ENCODE measurements around the gene VPS26B.
A peak's percentile ranks its signal among the peaks of the same experiment; 100 is the strongest.

DNA sequence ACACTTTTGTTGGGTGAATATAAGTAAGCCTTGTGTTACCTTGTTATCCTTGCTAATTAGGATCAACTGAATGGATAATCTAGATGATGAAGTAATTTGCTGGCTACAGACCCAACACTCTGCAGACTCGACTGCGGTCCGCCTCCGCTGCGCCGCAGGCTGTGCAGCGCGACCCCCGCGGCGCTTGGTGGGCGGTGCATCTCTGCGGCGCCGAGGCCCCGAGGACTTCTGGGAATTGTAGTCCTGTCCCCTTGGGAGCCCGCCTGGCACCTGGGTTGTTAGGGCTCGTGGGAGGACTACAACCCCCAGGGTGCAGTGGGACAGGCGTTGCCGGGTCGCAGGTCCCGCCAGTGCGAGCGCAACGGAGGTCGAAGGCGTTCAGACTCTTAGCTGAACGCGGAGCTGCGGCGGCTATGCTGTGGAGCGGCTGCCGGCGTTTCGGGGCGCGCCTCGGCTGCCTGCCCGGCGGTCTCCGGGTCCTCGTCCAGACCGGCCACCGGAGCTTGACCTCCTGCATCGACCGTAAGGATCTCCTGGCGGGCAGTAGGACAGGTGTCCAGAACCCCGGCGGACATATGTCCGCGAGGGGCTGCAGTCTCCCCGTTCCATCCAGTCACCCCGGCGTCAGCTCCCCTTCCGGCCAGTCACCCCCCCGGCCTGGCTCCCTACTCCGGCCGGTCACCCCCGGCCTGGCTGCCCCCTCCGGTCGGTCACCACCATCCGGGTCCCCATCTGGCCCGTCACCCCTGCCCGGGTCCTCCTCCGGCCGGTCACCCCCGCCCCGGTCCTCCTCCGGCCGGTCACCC is 28.9 kb downstream of the VPS26B start, which contains the start of the genes ACAD8 and THYN1:
- TF ChIP-seq, protein P1, sequence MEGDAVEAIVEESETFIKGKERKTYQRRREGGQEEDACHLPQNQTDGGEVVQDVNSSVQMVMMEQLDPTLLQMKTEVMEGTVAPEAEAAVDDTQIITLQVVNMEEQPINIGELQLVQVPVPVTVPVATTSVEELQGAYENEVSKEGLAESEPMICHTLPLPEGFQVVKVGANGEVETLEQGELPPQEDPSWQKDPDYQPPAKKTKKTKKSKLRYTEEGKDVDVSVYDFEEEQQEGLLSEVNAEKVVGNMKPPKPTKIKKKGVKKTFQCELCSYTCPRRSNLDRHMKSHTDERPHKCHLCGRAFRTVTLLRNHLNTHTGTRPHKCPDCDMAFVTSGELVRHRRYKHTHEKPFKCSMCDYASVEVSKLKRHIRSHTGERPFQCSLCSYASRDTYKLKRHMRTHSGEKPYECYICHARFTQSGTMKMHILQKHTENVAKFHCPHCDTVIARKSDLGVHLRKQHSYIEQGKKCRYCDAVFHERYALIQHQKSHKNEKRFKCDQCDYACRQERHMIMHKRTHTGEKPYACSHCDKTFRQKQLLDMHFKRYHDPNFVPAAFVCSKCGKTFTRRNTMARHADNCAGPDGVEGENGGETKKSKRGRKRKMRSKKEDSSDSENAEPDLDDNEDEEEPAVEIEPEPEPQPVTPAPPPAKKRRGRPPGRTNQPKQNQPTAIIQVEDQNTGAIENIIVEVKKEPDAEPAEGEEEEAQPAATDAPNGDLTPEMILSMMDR (IDR thresholded peaks at IDR 0.05): no peak
- TF ChIP-seq, protein P2, sequence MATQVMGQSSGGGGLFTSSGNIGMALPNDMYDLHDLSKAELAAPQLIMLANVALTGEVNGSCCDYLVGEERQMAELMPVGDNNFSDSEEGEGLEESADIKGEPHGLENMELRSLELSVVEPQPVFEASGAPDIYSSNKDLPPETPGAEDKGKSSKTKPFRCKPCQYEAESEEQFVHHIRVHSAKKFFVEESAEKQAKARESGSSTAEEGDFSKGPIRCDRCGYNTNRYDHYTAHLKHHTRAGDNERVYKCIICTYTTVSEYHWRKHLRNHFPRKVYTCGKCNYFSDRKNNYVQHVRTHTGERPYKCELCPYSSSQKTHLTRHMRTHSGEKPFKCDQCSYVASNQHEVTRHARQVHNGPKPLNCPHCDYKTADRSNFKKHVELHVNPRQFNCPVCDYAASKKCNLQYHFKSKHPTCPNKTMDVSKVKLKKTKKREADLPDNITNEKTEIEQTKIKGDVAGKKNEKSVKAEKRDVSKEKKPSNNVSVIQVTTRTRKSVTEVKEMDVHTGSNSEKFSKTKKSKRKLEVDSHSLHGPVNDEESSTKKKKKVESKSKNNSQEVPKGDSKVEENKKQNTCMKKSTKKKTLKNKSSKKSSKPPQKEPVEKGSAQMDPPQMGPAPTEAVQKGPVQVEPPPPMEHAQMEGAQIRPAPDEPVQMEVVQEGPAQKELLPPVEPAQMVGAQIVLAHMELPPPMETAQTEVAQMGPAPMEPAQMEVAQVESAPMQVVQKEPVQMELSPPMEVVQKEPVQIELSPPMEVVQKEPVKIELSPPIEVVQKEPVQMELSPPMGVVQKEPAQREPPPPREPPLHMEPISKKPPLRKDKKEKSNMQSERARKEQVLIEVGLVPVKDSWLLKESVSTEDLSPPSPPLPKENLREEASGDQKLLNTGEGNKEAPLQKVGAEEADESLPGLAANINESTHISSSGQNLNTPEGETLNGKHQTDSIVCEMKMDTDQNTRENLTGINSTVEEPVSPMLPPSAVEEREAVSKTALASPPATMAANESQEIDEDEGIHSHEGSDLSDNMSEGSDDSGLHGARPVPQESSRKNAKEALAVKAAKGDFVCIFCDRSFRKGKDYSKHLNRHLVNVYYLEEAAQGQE (IDR thresholded peaks at IDR 0.05; ENCODE audit: insufficient read depth in 1 of 2, low read depth in 2 of 2, low read length in 1 of 2): no peak
- peak; percentile 60; the same call in 1 of the 2 replicates for TF ChIP-seq POLR2AphosphoS5 (IDR thresholded peaks at IDR 0.05; ENCODE audit: low read depth, low read length)
- 0 out of 2 replicates have a peak, but pooled peaks have one; percentile 49 for TF ChIP-seq SIN3A (IDR thresholded peaks at IDR 0.05; ENCODE audit: borderline replicate concordance, insufficient read depth, low read depth, low read length)

Measured in Panc1 (cell line).